ENCODE measurements around the gene COA3.

DNA sequence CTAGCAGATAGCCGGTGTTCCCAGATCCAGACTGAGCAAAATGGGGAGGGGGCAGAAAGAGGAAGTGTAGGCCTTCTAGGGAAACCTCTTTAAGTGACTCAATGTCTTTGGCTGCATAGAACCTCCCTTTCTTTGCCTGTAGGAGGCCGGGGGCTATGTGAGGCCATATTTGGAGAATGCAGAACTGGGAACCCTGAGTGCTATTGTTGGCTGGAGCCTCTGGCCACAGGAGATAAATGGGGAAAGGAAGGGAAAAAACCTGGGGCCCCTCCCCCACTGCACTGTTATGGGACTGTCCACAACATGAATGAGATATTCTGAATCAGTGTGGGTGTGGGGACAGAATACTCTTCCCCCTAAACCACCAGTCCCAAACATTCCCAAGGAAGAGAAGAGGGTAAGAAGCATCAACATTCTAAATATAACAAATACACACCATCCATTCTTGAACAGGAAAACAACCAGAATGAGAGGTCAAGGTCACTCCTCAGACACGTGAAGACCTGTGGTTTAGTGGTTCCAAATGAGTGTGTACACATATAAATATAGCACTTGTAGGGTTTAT, 22.9 kb downstream of the COA3 start:
- TF ChIP-seq, protein P1, sequence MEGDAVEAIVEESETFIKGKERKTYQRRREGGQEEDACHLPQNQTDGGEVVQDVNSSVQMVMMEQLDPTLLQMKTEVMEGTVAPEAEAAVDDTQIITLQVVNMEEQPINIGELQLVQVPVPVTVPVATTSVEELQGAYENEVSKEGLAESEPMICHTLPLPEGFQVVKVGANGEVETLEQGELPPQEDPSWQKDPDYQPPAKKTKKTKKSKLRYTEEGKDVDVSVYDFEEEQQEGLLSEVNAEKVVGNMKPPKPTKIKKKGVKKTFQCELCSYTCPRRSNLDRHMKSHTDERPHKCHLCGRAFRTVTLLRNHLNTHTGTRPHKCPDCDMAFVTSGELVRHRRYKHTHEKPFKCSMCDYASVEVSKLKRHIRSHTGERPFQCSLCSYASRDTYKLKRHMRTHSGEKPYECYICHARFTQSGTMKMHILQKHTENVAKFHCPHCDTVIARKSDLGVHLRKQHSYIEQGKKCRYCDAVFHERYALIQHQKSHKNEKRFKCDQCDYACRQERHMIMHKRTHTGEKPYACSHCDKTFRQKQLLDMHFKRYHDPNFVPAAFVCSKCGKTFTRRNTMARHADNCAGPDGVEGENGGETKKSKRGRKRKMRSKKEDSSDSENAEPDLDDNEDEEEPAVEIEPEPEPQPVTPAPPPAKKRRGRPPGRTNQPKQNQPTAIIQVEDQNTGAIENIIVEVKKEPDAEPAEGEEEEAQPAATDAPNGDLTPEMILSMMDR (IDR thresholded peaks at IDR 0.05), result no peak
- no peak for TF ChIP-seq POLR2A (IDR thresholded peaks at IDR 0.05)
